ENCODE results near the gene BRSK2. TPM values are rescaled to one million over a fixed set of nuclear protein-coding genes. Genes with fewer than 3 reads are reported as not detected.
A peak's percentile ranks its signal among the peaks of the same experiment; 100 is the strongest.

Gene BRSK2
- total RNA-seq, 1 donor from 2014 or later: 0.62 TPM

DNA sequence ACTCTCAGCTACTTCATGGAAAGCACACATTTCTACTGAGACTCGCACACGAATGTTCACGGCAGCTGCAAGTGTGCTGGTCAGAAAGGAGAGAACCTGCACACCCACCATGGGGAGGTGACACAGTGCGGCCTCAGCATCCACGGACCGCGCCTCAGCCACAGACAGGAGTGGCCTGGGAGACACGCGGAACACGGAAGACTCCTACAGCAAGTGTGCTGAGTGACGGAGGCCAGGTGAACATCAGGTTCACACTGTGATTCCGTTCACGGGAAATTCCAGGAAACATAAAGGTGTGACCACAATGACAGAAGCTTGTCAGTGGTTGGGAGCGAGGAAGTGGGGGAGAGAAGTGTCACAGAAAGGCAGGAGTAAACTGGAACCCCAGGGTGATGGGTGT is 110.2 kb downstream of the BRSK2 start:
- H3K27me3 ChIP-seq (ENCODE audit: low read depth): no peaks in the 10 kb centered on the region
- H3K4me1 ChIP-seq: peaks cover 46% of the 10 kb centered on the region
- H3K36me3 ChIP-seq: peaks cover 13% of the 10 kb centered on the region
- ATAC-seq (no peak), DNase-seq (peak; percentile 38)
- TF ChIP-seq, protein P1, sequence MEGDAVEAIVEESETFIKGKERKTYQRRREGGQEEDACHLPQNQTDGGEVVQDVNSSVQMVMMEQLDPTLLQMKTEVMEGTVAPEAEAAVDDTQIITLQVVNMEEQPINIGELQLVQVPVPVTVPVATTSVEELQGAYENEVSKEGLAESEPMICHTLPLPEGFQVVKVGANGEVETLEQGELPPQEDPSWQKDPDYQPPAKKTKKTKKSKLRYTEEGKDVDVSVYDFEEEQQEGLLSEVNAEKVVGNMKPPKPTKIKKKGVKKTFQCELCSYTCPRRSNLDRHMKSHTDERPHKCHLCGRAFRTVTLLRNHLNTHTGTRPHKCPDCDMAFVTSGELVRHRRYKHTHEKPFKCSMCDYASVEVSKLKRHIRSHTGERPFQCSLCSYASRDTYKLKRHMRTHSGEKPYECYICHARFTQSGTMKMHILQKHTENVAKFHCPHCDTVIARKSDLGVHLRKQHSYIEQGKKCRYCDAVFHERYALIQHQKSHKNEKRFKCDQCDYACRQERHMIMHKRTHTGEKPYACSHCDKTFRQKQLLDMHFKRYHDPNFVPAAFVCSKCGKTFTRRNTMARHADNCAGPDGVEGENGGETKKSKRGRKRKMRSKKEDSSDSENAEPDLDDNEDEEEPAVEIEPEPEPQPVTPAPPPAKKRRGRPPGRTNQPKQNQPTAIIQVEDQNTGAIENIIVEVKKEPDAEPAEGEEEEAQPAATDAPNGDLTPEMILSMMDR (IDR thresholded peaks at IDR 0.05): no peak
- intact Hi-C loops (cut with DNase I): no loop called here
- H3K9me3 ChIP-seq: no peaks in the 10 kb centered on the region
- no peak overlapping the region for H3K27ac ChIP-seq
- H3K4me3 ChIP-seq: no peak overlapping the region

DNA sequence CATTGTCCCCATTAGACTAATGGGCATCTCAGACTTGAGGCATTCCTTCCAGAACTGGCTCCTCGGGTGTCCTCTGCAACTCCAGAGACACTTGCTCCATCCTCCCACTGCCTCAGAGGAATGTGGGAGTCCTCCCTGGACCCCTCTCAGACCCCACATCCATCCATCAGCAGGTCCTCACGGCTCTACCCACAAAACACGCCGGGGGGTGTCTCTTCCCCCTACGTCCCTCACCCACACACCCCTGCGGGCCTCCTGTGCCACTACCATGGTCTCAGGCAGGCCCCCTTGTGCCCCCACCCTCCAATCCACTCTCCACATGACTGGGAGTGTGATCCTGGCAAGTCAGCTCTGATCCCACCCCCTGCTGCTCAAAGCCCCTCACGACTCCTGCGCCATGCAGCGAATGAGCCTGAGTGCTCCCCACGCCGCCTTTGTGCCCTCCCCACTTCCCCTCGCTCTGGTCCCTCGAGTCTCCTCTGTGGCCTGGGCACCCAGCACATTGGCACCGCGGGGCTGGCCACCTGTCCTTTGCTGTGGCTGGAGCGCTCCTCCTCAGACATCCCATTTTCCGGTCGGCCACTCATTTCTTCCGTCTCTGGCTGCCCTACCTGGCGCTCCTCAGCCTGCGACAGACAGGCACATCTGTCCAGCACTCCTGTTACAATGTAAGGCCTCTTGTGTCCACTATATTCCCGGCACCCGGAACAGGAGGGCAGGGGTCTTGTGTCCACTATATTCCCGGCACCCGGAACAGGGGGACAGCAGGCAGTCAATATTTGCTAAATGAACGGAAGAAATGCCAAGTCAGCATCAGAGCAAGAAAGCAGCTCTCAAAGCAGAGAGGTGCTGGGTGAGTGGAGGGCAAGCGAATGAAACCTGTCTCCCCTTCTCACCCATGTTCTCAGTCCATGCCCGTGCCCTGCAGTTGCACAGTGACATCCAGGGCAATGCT is 111.0 kb downstream of the BRSK2 start:
- peak; percentile 41 for DNase-seq
- intact Hi-C loops (cut with DNase I): no loop called here

DNA sequence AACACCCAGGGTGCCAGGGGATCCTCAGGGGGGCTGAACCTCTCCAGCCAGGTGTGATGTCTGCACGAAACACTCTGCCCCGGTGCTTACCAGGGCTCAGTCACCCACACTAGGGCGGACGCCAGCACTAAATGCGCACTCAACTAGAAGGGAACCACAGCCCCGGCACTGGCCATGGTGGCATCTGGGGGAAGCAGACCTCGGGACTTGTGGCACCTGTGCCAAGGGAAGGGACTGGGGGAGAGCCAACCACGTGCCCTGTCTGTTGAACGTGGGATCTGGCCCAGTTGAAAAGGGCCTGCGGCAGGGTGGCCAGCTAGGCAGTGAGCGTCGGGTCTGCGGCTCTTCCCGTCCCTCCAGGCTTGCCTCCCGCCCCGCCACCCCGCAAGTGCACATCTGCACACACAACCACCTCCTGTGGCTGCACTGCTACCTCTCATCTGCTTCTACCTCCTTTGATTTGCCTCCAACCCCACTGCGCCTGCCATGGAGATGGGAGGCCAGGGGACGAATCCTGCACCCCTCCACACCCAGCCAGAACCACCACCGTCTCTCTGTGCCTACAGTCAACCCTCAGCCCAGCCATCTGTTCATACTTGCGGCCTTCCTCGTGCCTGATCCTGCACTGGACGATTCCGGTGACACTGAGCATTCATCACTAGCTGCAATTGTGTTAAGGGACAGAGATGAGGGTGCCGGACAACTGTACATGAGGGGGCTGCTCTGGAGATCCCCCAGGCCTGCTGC is 111.9 kb downstream of the BRSK2 start:
- Histone ChIP-seq H3K4me3 (no peak overlapping the region), H3K27ac (no peak overlapping the region), H3K36me3 (peaks cover 13% of the 10 kb centered on the region), H3K4me1 (peaks cover 50% of the 10 kb centered on the region), H3K9me3 (no peaks in the 10 kb centered on the region), H3K27me3 (ENCODE audit: low read depth) (no peaks in the 10 kb centered on the region)
- TF ChIP-seq, protein P1 (IDR thresholded peaks at IDR 0.05): no peak
- ATAC-seq (no peak), DNase-seq (peak; percentile 32)
- intact Hi-C loops (cut with DNase I): no loop called here

More for the DNA sequence above, 111.0 kb downstream of the BRSK2 start:
- Histone ChIP-seq H3K4me3 (no peak overlapping the region), H3K27me3 (ENCODE audit: low read depth) (no peaks in the 10 kb centered on the region), H3K27ac (no peak overlapping the region), H3K4me1 (peaks cover 51% of the 10 kb centered on the region), H3K36me3 (peaks cover 13% of the 10 kb centered on the region), H3K9me3 (no peaks in the 10 kb centered on the region)
- TF ChIP-seq, protein P1 (IDR thresholded peaks at IDR 0.05): no peak
- ATAC-seq: no peak

DNA sequence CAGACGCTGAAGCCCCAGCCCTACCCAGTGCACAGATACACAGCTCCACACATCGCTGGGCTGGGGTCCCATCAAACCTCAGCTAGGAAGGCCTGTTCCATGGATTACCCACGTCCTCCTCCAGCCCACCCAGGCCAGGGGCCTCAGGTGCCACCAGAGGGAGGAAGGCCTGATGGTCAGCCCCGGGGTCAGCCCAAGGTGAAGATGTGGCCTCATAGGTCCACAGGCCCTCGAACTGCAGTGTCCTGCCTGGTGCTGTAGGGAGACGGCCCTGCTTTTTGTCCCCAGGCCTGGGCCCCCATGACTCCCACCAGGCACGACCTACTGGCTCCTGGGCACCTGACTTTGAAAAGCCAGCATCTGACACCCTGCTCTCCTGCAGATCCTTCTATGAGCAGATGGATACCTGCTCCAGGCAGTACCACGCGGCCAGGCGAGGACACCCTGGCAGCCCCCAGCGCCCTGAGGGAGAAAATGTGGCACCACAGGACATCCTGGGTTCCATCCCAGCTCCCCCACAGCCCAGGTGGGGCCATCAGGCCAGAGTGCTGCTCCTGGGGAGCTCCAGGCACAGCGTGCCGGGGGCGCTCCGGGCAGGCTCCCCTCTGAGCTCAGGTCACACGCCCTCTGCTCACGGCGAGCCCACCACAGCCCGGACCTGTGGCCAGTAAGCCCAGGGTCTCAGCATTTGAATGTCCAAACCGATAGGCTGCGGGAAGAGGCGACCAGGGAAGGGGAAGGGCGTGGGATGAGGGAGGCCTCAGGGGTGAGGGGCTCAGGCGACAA is 112.6 kb downstream of the BRSK2 start:
- Histone ChIP-seq H3K4me1 (peaks cover 50% of the 10 kb centered on the region), H3K9me3 (no peaks in the 10 kb centered on the region), H3K36me3 (peaks cover 13% of the 10 kb centered on the region), H3K27ac (no peak overlapping the region), H3K27me3 (ENCODE audit: low read depth) (no peaks in the 10 kb centered on the region), H3K4me3 (no peak overlapping the region)
- DNase-seq (peak; percentile 33), ATAC-seq (peak in 1 of 2 donors; percentile 6)
- intact Hi-C loops (cut with DNase I): no loop called here
- TF ChIP-seq, protein P1 (IDR thresholded peaks at IDR 0.05): no peak
